MV-4-11 (cell line): ENCODE measurements around the gene PARVG.

Experiments used
- DNase-seq: peaks from one replicate; lab custom pipeline; 2025; lab: John Stamatoyannopoulos, UW

PARVG gene

GRCh38 chr22:44242946-44243724 lies 62.4 kb downstream of the PARVG start:
- DNase-seq: no peak

GRCh38 chr22:44243761-44244160 lies 63.0 kb downstream of the PARVG start:
- no peak for DNase-seq

- DNase-seq: no peak
These were observed 63.6 kb downstream of the PARVG start for GRCh38 chr22:44244265-44244822.

- no peak for DNase-seq
These were observed 64.7 kb downstream of the PARVG start for GRCh38 chr22:44245438-44245837.

- DNase-seq: no peak
These were observed 65.1 kb downstream of the PARVG start for GRCh38 chr22:44245867-44246266.

GRCh38 chr22:44246615-44247326 lies 66.0 kb downstream of the PARVG start:
- DNase-seq: no peak

- no peak for DNase-seq
These were observed 66.6 kb downstream of the PARVG start for GRCh38 chr22:44247346-44247745.

DNA sequence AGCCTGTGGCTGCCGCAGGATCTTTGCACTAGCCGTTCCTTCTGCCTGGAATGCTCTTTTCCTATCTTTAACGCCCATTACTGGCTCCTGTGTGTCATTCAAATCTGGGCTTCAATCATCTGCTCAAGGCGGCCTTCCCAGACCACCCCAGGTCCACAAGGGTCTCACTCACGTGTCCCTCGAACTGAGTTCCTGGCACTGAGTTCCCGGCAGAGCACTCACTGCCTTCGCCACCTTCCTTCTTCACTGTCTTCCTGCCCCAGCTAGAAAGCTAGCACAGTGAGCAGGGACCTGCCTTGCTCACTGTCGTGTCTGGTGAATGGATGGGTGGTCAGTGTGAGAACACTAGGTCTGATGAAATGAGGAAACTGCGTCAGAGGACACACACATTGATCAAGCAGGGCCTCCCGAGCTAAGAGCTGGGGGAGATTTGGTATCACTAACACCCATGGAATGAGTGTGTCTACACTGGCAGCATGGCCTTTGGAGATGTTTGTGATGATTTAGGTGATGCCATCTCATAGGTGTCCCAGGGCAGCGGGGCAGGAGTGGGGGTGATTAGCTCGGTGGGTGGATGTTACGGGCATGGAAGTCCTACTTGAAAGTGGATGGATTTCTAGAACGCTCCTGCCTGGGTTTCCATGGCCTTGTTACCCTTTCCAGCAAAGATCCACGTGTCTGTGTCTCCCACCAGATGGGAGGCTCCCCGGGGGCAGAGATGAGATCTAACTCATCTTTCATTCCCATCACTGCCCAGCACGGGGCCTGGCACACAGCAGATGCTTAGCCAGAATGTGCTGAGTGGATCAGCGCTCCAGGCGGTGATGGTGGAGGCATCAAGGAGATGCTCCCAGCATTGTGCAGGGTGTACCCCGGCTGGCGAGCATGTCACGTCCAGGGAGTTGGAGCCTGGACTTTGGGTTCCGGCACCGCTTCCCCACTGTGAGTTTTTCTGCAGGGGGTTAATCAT lies 67.5 kb downstream of the PARVG start:
- no peak for DNase-seq

- no peak for DNase-seq
These were observed 68.2 kb downstream of the PARVG start for GRCh38 chr22:44248926-44249325.

DNA sequence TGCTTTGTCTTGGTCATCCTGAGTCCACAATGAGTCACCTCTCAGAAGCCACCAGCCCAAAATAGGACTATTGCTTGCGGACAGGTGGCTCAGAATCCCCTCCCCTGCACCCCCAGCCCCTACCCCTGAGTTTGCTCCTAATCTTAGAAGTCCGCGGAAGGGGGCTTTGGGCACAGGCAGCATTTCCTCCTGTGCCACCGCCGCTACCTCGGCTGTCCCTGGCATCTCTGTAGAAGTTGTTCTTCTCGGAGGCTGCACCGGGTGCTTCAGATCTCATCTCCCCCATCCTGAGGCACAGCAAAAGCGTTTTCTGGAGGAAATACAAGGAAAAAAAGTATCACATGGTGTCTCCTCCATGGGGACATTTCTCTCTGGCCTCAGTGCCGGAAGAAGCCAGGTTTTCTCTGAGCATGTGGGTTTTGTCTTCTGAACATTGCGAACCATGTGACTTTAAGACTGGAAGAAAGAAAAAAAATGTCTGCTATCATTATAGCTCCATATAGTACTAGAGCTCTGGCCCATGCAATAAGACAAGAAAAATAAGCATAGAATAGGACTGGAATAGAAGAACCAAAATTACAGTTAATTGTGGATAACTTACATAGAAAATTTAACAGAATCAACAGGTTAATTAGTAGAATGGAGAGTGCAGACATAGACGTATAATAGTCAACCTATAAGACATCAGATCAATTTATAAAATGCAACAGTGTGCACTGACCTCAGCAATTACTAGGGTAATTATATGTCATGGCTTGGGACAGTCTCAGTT lies 68.8 kb downstream of the PARVG start:
- no peak for DNase-seq

DNA sequence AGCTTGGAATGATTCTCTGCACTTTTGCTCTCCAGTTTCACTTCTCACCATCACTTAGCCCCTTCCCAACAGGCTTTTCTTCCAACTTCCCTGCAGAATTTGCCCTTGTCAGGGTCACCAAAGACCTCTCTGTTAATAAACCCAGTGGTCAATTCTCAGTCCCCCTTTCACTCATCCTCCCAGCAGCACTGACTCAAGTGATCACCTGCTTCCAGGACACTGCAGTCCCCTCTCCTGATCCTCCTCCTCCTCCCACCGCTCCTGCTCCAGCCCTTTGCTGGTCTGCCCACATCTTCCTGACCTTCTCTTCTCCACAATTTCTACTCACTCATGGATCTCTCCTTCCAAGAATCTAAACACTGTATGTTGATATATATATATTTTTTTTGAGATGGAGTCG lies 74.1 kb downstream of the PARVG start:
- DNase-seq: no peak

GRCh38 chr22:44256085-44256484 lies 75.4 kb downstream of the PARVG start:
- DNase-seq: no peak

GRCh38 chr22:44256556-44257485 lies 76.1 kb downstream of the PARVG start:
- DNase-seq: no peak
